ENCODE measurements around the gene BLTP1. TPM values are rescaled to one million over a fixed set of nuclear protein-coding genes. Genes with fewer than 3 reads are reported as not detected.
A peak's percentile ranks its signal among the peaks of the same experiment; 100 is the strongest.

The BLTP1 gene
- total and polyA plus RNA-seq, 2 of the 13 experiments (the other 11 are each of a cell fraction or from before 2014, with no cell fraction given): 27.7 to 33.1 TPM

DNA sequence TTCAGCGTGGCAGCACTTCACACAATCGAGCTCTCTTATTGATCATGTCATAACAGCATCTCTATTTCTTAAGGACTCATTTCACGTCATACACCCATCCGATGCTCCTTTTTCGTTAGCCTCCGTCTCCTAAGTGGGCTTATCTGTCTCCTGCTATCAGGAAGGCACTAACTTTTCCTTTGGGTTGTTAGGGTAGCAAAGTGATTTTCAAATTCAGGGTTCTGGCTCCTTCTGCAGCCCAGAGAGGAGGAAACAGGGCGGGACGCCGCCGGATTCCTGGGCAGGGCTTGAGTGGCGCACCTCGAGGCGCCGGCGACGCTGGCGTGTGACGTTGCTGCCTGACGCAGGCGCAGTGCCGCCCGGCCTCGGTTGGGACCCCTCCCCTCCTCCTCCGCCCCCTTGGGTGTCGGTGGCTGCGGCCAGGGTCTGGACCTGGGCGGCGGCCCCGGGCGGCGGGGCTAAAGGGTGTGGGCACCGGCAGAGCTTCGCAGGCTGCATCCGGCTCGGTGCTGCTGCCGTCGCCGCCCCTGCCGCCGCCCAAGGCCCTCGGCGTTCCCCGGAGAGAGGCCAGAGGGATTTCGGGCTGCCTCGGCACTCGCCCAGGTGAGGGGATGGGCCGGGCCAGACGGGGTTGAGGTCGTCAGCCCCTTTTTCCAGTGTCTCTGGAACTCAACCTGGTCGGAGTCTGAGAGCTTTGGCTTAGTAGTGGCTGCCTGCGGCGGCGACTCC is at the start of gene BLTP1 (continued):
- TF ChIP-seq, protein P1, sequence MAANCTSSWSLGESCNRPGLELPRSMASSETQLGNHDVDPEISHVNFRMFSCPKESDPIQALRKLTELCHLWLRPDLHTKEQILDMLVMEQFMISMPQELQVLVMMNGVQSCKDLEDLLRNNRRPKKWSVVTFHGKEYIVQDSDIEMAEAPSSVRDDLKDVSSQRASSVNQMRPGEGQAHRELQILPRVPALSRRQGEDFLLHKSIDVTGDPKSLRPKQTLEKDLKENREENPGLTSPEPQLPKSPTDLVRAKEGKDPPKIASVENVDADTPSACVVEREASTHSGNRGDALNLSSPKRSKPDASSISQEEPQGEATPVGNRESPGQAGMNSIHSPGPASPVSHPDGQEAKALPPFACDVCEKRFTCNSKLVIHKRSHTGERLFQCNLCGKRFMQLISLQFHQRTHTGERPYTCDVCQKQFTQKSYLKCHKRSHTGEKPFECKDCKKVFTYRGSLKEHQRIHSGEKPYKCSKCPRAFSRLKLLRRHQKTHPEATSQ (CRISPR knock-in tag; IDR thresholded peaks at IDR 0.05; ENCODE audit: borderline replicate concordance): no peak
- peak; percentile 55 for TF ChIP-seq ZBTB21 (CRISPR knock-in tag; IDR thresholded peaks at IDR 0.05)
- no peak for TF ChIP-seq ZNF775 (CRISPR knock-in tag; IDR thresholded peaks at IDR 0.05; ENCODE audit: borderline replicate concordance)
- TF ChIP-seq ZNF768 (CRISPR knock-in tag; IDR thresholded peaks at IDR 0.05): no peak; the same call in 1 of the 2 replicates
- no peak for TF ChIP-seq SRF (IDR thresholded peaks at IDR 0.05; ENCODE audit: low read depth, low read length)
- TF ChIP-seq ZFX (CRISPR knock-in tag; IDR thresholded peaks at IDR 0.05; ENCODE audit: low read depth): peak; percentile 80
- TF ChIP-seq STAG1 (CRISPR knock-in tag; IDR thresholded peaks at IDR 0.05): no peak
- no peak for TF ChIP-seq ZNF549 (CRISPR knock-in tag; IDR thresholded peaks at IDR 0.05)
- TF ChIP-seq ARID2 (CRISPR knock-in tag; IDR thresholded peaks at IDR 0.05; ENCODE audit: borderline replicate concordance): no peak; the same call in 1 of the 2 replicates
- TF ChIP-seq ZNF432 (CRISPR knock-in tag; IDR thresholded peaks at IDR 0.05; ENCODE audit: borderline replicate concordance): no peak
- no peak for TF ChIP-seq ZNF441 (CRISPR knock-in tag; IDR thresholded peaks at IDR 0.05; ENCODE audit: borderline replicate concordance)
- TF ChIP-seq SMARCE1 (IDR thresholded peaks at IDR 0.05; ENCODE audit: borderline replicate concordance): no peak
- no peak for TF ChIP-seq TBL1XR1 (IDR thresholded peaks at IDR 0.05; ENCODE audit: borderline replicate concordance, low read length, partially characterized antibody)
- peak; percentile 17 for TF ChIP-seq XRCC5 (optimal IDR thresholded peaks at IDR 0.05; ENCODE audit: low read length)
- TF ChIP-seq ZNF883 (CRISPR knock-in tag; IDR thresholded peaks at IDR 0.05; ENCODE audit: not compliant biosample characterization): no peak
- TF ChIP-seq, protein P2, sequence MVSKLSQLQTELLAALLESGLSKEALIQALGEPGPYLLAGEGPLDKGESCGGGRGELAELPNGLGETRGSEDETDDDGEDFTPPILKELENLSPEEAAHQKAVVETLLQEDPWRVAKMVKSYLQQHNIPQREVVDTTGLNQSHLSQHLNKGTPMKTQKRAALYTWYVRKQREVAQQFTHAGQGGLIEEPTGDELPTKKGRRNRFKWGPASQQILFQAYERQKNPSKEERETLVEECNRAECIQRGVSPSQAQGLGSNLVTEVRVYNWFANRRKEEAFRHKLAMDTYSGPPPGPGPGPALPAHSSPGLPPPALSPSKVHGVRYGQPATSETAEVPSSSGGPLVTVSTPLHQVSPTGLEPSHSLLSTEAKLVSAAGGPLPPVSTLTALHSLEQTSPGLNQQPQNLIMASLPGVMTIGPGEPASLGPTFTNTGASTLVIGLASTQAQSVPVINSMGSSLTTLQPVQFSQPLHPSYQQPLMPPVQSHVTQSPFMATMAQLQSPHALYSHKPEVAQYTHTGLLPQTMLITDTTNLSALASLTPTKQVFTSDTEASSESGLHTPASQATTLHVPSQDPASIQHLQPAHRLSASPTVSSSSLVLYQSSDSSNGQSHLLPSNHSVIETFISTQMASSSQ (IDR thresholded peaks at IDR 0.05; ENCODE audit: low read depth): no peak
- TF ChIP-seq, protein P2 (CRISPR knock-in tag; IDR thresholded peaks at IDR 0.05; ENCODE audit: borderline replicate concordance): no peak
- peak; percentile 65; the same call in 1 of the 2 replicates for TF ChIP-seq SAFB2 (CRISPR knock-in tag; IDR thresholded peaks at IDR 0.05; ENCODE audit: borderline replicate concordance, low read depth)
- TF ChIP-seq, protein P3, sequence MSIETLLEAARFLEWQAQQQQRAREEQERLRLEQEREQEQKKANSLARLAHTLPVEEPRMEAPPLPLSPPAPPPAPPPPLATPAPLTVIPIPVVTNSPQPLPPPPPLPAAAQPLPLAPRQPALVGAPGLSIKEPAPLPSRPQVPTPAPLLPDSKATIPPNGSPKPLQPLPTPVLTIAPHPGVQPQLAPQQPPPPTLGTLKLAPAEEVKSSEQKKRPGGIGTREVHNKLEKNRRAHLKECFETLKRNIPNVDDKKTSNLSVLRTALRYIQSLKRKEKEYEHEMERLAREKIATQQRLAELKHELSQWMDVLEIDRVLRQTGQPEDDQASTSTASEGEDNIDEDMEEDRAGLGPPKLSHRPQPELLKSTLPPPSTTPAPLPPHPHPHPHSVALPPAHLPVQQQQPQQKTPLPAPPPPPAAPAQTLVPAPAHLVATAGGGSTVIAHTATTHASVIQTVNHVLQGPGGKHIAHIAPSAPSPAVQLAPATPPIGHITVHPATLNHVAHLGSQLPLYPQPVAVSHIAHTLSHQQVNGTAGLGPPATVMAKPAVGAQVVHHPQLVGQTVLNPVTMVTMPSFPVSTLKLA (IDR thresholded peaks at IDR 0.05): no peak
- TF ChIP-seq ZNF781 (CRISPR knock-in tag; IDR thresholded peaks at IDR 0.05; ENCODE audit: borderline replicate concordance, not compliant biosample characterization): peak; percentile 25
- no peak for TF ChIP-seq JUNB (CRISPR knock-in tag; IDR thresholded peaks at IDR 0.05; ENCODE audit: borderline replicate concordance)
- TF ChIP-seq REXO4 (CRISPR knock-in tag; IDR thresholded peaks at IDR 0.05; ENCODE audit: borderline replicate concordance): no peak
- peak; percentile 44; the same call in 1 of the 2 replicates for TF ChIP-seq ELF3 (CRISPR knock-in tag; IDR thresholded peaks at IDR 0.05)
- TF ChIP-seq HOXA9 (CRISPR knock-in tag; IDR thresholded peaks at IDR 0.05; ENCODE audit: borderline replicate concordance): no peak

Data from HepG2 (cell line).